H9 (cell line): ENCODE results near the gene PDE2A. TPM values are rescaled to one million over a fixed set of nuclear protein-coding genes. Genes with fewer than 3 reads are reported as not detected.

Experiments used
- DNase-seq: peaks from one replicate; pipeline ENCODE4 v3.0.0-alpha.2; 2017
- H2AFZ ChIP-seq: one replicate; pipeline ENCODE4 v1.6.1; 2013; ENCODE audit warnings: mild to moderate bottlenecking, low read length, control low read depth, moderate library complexity
- H2AK5ac ChIP-seq: 2 replicates; pipeline ENCODE4 v1.6.1; 2013; ENCODE audit warnings: low read length, control low read depth, mixed read lengths; ENCODE audit not compliant: insufficient read length
- H2BK120ac ChIP-seq: one replicate; pipeline ENCODE4 v1.6.1; 2013; ENCODE audit warnings: low read depth, mild to moderate bottlenecking, low read length, control low read depth, inconsistent platforms; ENCODE audit not compliant: poor library complexity, severe bottlenecking
- H2BK12ac ChIP-seq: 2 replicates; pipeline ENCODE4 v1.6.1; 2013; ENCODE audit warnings: low read length, control low read depth, mixed read lengths, low read depth; ENCODE audit not compliant: insufficient read length
- H2BK15ac ChIP-seq: 2 replicates; pipeline ENCODE4 v1.6.1; 2013; ENCODE audit warnings: low read depth, low read length, control low read depth
- H2BK20ac ChIP-seq: one replicate; pipeline ENCODE4 v1.6.1; 2013; ENCODE audit warnings: low read depth, mild to moderate bottlenecking, low read length, control low read depth, inconsistent platforms; ENCODE audit not compliant: poor library complexity, severe bottlenecking
- H2BK5ac ChIP-seq: 2 replicates; pipeline ENCODE4 v1.6.1; 2013; ENCODE audit warnings: low read length, control low read depth, mixed read lengths; ENCODE audit not compliant: insufficient read length
- H3K14ac ChIP-seq: 2 replicates; pipeline ENCODE4 v1.6.1; 2013; ENCODE audit warnings: low read length, control low read depth; ENCODE audit not compliant: insufficient read depth
- H3K18ac ChIP-seq: 2 replicates; pipeline ENCODE4 v1.6.1; 2013; ENCODE audit warnings: low read depth, mild to moderate bottlenecking, mixed read lengths, low read length, control low read depth; ENCODE audit not compliant: insufficient read length
- H3K23ac ChIP-seq: 2 replicates; pipeline ENCODE4 v1.6.1; 2013; ENCODE audit warnings: low read length, control low read depth, mixed read lengths, low read depth; ENCODE audit not compliant: insufficient read length
- H3K23me2 ChIP-seq: 2 replicates; pipeline ENCODE4 v1.6.1; 2013; ENCODE audit warnings: low read depth, mild to moderate bottlenecking, mixed read lengths, low read length, control low read depth; ENCODE audit not compliant: insufficient read length, poor library complexity, severe bottlenecking
- H3K27ac ChIP-seq: 2 replicates; pipeline ENCODE4 v1.5.1; 2013; ENCODE audit warnings: low read length, control low read depth, mixed read lengths, low read depth; ENCODE audit not compliant: insufficient read length
- H3K27me3 ChIP-seq: 2 replicates; pipeline ENCODE4 v1.6.1; 2013; ENCODE audit warnings: low read length, control low read depth, inconsistent platforms; ENCODE audit not compliant: insufficient read depth
- H3K4ac ChIP-seq: 2 replicates; pipeline ENCODE4 v1.6.1; 2013; ENCODE audit warnings: low read depth, mild to moderate bottlenecking, control low read depth, inconsistent platforms, low read length, moderate library complexity
- H3K4me1 ChIP-seq: 2 replicates; pipeline ENCODE4 v1.6.1; 2013; ENCODE audit warnings: low read length, control low read depth, inconsistent platforms; ENCODE audit not compliant: insufficient read depth
- H3K4me2 ChIP-seq: 2 replicates; pipeline ENCODE4 v1.6.1; 2013; ENCODE audit warnings: low read length, control low read depth, mixed read lengths; ENCODE audit not compliant: insufficient read length, insufficient read depth
- H3K56ac ChIP-seq: 2 replicates; pipeline ENCODE4 v1.6.1; 2013; ENCODE audit warnings: low read depth, mild to moderate bottlenecking, mixed read lengths, low read length, control low read depth; ENCODE audit not compliant: insufficient read length
- H3K79me1 ChIP-seq: 2 replicates; pipeline ENCODE4 v1.6.1; 2013; ENCODE audit warnings: low read depth, mild to moderate bottlenecking, moderate library complexity, low read length, control low read depth, inconsistent platforms; ENCODE audit not compliant: insufficient read depth, poor library complexity, severe bottlenecking
- H3K79me2 ChIP-seq: 2 replicates; pipeline ENCODE4 v1.6.1; 2013; ENCODE audit warnings: low read length, control low read depth, inconsistent platforms; ENCODE audit not compliant: insufficient read depth
- H3K9ac ChIP-seq: 2 replicates; pipeline ENCODE4 v1.6.1; 2013; ENCODE audit warnings: low read length, control low read depth, mixed read lengths; ENCODE audit not compliant: insufficient read length; ENCODE audit errors: extremely low read depth
- H3K9me3 ChIP-seq: one replicate; pipeline ENCODE4 v1.6.1; 2013; ENCODE audit warnings: low read depth, low read length, inconsistent platforms; ENCODE audit not compliant: control insufficient read depth
- H3T11ph ChIP-seq: one replicate; pipeline ENCODE4 v1.6.1; 2013; ENCODE audit warnings: mild to moderate bottlenecking, low read length, control low read depth, inconsistent platforms
- H4K20me1 ChIP-seq: one replicate; pipeline ENCODE4 v1.6.1; 2013; ENCODE audit not compliant: control insufficient read depth, insufficient read length, insufficient read depth
- H4K5ac ChIP-seq: 2 replicates; pipeline ENCODE4 v1.6.1; 2013; ENCODE audit warnings: low read depth, mild to moderate bottlenecking, mixed read lengths, low read length, control low read depth; ENCODE audit not compliant: insufficient read length
- H4K8ac ChIP-seq: replicated peaks from 2 replicates; pipeline ENCODE4 v1.6.1; 2013; ENCODE audit warnings: low read length, control low read depth, mixed read lengths, low read depth; ENCODE audit not compliant: insufficient read length
- H4K91ac ChIP-seq: 2 replicates; pipeline ENCODE4 v1.6.1; 2013; ENCODE audit warnings: low read depth, mild to moderate bottlenecking, moderate library complexity, mixed read lengths, low read length, control low read depth; ENCODE audit not compliant: insufficient read length
- H3K27ac Mint-ChIP-seq, 3 experiments: 2 replicates in 2 of 3; 3 replicates in 1 of 3; pipeline ENCODE4 v1.8.0; 2020 to 2021; ENCODE audit warnings: mixed read lengths in 3 of 3, mild to moderate bottlenecking in 1 of 3, moderate library complexity in 1 of 3
- H3K27me3 Mint-ChIP-seq: 2 replicates; pipeline ENCODE4 v1.8.0; 2021; ENCODE audit warnings: low read depth, mild to moderate bottlenecking, moderate library complexity, mixed read lengths
- H3K36me3 Mint-ChIP-seq, 3 experiments: 2 replicates in 2 of 3; 3 replicates in 1 of 3; pipeline ENCODE4 v1.8.0; 2020 to 2021; ENCODE audit warnings: low read depth in 3 of 3, mixed read lengths in 3 of 3; ENCODE audit not compliant: insufficient read depth in 1 of 3
- H3K4me1 Mint-ChIP-seq, 2 experiments: 2 replicates each; pipeline ENCODE4 v1.8.0; 2020; ENCODE audit warnings: mixed read lengths in 2 of 2
- H3K4me3 Mint-ChIP-seq, 2 experiments: 2 replicates in 1 of 2; 3 replicates in 1 of 2; pipeline ENCODE4 v1.8.0; 2020 to 2021; ENCODE audit warnings: mild to moderate bottlenecking in 2 of 2, mixed read lengths in 2 of 2, moderate library complexity in 1 of 2
- H3K9me3 Mint-ChIP-seq, 2 experiments: 2 replicates in 1 of 2; 3 replicates in 1 of 2; pipeline ENCODE4 v1.8.0; 2020; ENCODE audit warnings: mild to moderate bottlenecking in 2 of 2, mixed read lengths in 2 of 2, moderate library complexity in 1 of 2
- CTCF ChIP-seq: fragments of 200-600 bp; sonication (generic); conservative IDR thresholded peaks from 3 replicates; pipeline ENCODE4 v1.8.0; 2021; ENCODE audit warnings: antibody characterized with exemption, mild to moderate bottlenecking
- WGBS: extraction: QIAGEN DNeasy Blood & Tissue Kit; methylation state at CpG from one replicate; pipeline ENCODE4 v1.1.7; 2013; ENCODE audit warnings: missing lambda C conversion rate, low lambda C conversion rate, mixed read lengths; ENCODE audit not compliant: insufficient read length; ENCODE audit errors: extremely low coverage; 5-methylcytosine and 5-hydroxymethylcytosine counted together
- total RNA-seq: library from RNA; stranded (reverse); gene quantifications from 2 replicates; pipeline ENCODE4 v1.2.1, GENCODE V29; 2021

The PDE2A gene
- total RNA-seq, 1 experiment from 2014 or later, result 3.4 TPM

GRCh38 chr11:72655896-72656464 is 18.2 kb downstream of the PDE2A start:
- H3K27me3 ChIP-seq, result no peaks in the 10 kb centered on the region
- no peaks in the 10 kb centered on the region for H3K9me3 ChIP-seq
- no peak overlapping the region for H2BK15ac ChIP-seq
- no CpG with 5 or more reads among the region's 11 CpGs for WGBS
- H3K4me2 ChIP-seq, result no peak overlapping the region
- no peak overlapping the region for H3K27ac ChIP-seq
- H2AFZ ChIP-seq, result no peak overlapping the region
- no peaks in the 10 kb centered on the region for H3K23me2 ChIP-seq
- no peak overlapping the region for H2BK12ac ChIP-seq
- H4K20me1 ChIP-seq, result no peaks in the 10 kb centered on the region
- H3K79me2 ChIP-seq, result no peaks in the 10 kb centered on the region
- no peaks in the 10 kb centered on the region for H3K9me3 Mint-ChIP-seq
- no peak overlapping the region for H3K56ac ChIP-seq
- no peak overlapping the region for H2AK5ac ChIP-seq
- peaks cover 21 to 50% of the 10 kb centered on the region in 2 experiments for H3K4me1 Mint-ChIP-seq
- H3K4ac ChIP-seq, result no peak overlapping the region
- no peaks in the 10 kb centered on the region for H3K36me3 Mint-ChIP-seq
- peaks cover 23% of the 10 kb centered on the region for H3K27me3 Mint-ChIP-seq
- H2BK120ac ChIP-seq, result no peak overlapping the region
- no peaks in the 10 kb centered on the region for H3K4me1 ChIP-seq
- H3K14ac ChIP-seq, result no peak overlapping the region; the same call in 1 of the 2 replicates
- no peak overlapping the region for H4K8ac ChIP-seq
- no peaks in the 10 kb centered on the region for H3K79me1 ChIP-seq
- no peak overlapping the region for H3K9ac ChIP-seq
- DNase-seq, result no peak
- no peak overlapping the region for H3K27ac Mint-ChIP-seq
- no peak overlapping the region for H4K91ac ChIP-seq
- no peak overlapping the region for H3T11ph ChIP-seq
- no peak overlapping the region for H2BK5ac ChIP-seq
- H3K4me3 Mint-ChIP-seq, result no peak overlapping the region; a peak in 1 of 5 replicates
- H3K23ac ChIP-seq, result no peak overlapping the region
- no peak for TF ChIP-seq CTCF
- no peak overlapping the region for H3K18ac ChIP-seq
- H4K5ac ChIP-seq, result no peak overlapping the region
- no peak overlapping the region for H2BK20ac ChIP-seq
